HG03354 (cell line): ENCODE measurements around the gene IGSF9B.

Experiments used
- ATAC-seq: cut with Tn5 transposase; IDR thresholded peaks from one replicate; pipeline ENCODE4 v1.9.1; 2021; ENCODE audit warnings: mild to moderate bottlenecking; ENCODE audit not compliant: unreplicated experiment, poor library complexity, severe bottlenecking

Gene IGSF9B

GRCh38 chr11:133961890-133962289 lies 5.1 kb upstream of the IGSF9B start:
- ATAC-seq: no peak

GRCh38 chr11:133957900-133958299 lies 1.1 kb upstream of the IGSF9B start:
- no peak for ATAC-seq

GRCh38 chr11:133955945-133956421 lies 785 bp downstream of the IGSF9B start:
- peak; percentile 0 for ATAC-seq

GRCh38 chr11:133955081-133955891 lies 1.5 kb downstream of the IGSF9B start:
- ATAC-seq: no peak

- ATAC-seq: no peak
Observed at GRCh38 chr11:133953999-133954398, 2.8 kb downstream of the IGSF9B start.

GRCh38 chr11:133953547-133953946 lies 3.2 kb downstream of the IGSF9B start:
- ATAC-seq: no peak

GRCh38 chr11:133952199-133953190 lies 4.3 kb downstream of the IGSF9B start:
- no peak for ATAC-seq

GRCh38 chr11:133951327-133952198 lies 5.2 kb downstream of the IGSF9B start:
- ATAC-seq: no peak

- no peak for ATAC-seq
Observed at GRCh38 chr11:133950874-133951326, 5.9 kb downstream of the IGSF9B start.

GRCh38 chr11:133950421-133950820 lies 6.3 kb downstream of the IGSF9B start:
- no peak for ATAC-seq

GRCh38 chr11:133949129-133949528 lies 7.6 kb downstream of the IGSF9B start:
- ATAC-seq: no peak

GRCh38 chr11:133948711-133949110 lies 8.1 kb downstream of the IGSF9B start:
- no peak for ATAC-seq

GRCh38 chr11:133947321-133947756 lies 9.4 kb downstream of the IGSF9B start:
- peak; percentile 55 for ATAC-seq

- peak; percentile 11 for ATAC-seq
Observed at GRCh38 chr11:133946541-133947318, 10.0 kb downstream of the IGSF9B start.

GRCh38 chr11:133946051-133946450 lies 10.7 kb downstream of the IGSF9B start:
- no peak for ATAC-seq

GRCh38 chr11:133945087-133945974 lies 11.4 kb downstream of the IGSF9B start:
- no peak for ATAC-seq

- no peak for ATAC-seq
Observed at GRCh38 chr11:133943950-133944698, 12.6 kb downstream of the IGSF9B start.
